Measurements from ENCODE around the gene OR8B8. TPM values are rescaled to one million over a fixed set of nuclear protein-coding genes. Genes with fewer than 3 reads are reported as not detected.
"Not testable (repeated sequence)": the region's sequence is repeated elsewhere in the genome, so short reads cannot be mapped to it uniquely, and the experiment has no call there.

The OR8B8 gene, protein sequence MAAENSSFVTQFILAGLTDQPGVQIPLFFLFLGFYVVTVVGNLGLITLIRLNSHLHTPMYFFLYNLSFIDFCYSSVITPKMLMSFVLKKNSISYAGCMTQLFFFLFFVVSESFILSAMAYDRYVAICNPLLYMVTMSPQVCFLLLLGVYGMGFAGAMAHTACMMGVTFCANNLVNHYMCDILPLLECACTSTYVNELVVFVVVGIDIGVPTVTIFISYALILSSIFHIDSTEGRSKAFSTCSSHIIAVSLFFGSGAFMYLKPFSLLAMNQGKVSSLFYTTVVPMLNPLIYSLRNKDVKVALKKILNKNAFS
- total RNA-seq: not detected

DNA sequence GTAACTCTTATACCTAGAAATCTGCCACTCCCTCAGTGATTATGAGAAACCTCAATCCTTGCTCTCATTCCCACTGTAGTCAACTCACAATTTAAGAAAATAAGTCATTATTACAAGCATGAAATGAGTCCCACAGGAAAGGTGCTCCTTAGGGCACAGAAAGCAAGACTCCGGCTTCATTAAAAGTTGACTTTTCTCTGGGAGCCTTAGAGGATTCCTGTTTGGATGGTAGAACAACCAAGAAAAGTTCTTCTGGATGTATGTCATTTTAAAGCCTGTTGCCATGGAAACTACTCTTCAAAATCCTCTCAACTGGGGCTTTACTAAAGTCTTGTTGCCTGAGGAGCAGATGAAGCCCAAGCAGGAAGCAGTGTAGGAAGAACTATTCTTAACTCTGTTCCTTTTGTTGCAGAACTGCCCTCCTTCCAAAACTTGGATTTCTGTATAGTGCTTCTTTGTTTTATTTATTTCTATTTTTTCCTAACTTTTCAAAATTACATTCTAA lies at the start of gene OR8B8:
OR8B8 (minus strand) TSS at position 51 of the 505 bp plus-strand sequence. CDS start 4,611 bp downstream, outside the sequence.
- DNase-seq: no peak

DNA sequence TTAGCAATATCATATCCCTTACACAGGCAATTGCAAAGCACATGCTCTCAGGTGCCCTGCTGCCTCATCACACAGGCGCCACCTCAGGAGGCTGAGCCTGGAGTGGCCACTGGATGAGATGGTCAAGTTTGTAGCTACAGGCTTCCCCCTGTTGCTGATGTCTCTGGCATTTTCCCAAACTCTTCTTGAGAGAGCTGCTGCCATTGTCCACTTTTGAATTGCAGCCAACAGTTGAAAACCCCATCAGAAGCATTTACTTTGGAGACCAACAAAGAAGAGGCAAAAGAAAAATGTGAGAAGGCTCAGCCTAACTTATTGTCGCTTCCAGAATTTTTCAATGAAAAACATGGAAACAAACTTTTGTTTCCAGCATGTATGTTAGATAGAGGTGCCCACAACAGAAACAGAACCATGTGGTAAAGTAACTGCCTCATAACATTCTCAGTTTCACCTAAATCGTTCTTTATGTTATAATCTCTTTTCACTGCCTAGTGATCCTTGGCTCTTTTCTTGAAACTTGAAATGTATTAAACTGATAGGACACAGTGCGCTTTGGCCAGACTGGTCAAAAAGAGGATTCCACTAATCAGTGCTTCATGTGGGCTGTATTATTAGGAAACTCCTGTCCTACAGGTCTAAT lies 47.6 kb upstream of the OR8B8 start:
- DNase-seq: peak; percentile 4

DNA sequence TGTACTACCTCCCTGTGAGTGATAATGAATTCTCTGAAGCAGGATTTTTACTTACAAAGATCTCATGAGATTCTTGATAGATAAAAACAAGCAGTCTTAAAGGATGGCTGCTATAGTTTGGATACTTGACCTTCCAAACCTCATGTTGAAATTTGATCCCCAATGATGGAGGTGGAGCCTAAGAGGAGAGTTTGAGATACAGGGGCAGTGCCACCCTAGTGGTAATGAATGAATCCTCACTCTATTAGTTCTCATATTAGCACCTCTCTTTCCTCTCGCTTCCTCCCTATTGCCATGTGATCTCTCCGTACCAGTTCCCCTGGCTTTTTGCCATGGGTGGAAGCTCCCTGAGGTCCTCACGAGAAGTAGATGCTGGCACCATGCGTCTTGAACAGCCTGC lies 37.9 kb upstream of the OR8B8 start:
- no peak for DNase-seq

DNA sequence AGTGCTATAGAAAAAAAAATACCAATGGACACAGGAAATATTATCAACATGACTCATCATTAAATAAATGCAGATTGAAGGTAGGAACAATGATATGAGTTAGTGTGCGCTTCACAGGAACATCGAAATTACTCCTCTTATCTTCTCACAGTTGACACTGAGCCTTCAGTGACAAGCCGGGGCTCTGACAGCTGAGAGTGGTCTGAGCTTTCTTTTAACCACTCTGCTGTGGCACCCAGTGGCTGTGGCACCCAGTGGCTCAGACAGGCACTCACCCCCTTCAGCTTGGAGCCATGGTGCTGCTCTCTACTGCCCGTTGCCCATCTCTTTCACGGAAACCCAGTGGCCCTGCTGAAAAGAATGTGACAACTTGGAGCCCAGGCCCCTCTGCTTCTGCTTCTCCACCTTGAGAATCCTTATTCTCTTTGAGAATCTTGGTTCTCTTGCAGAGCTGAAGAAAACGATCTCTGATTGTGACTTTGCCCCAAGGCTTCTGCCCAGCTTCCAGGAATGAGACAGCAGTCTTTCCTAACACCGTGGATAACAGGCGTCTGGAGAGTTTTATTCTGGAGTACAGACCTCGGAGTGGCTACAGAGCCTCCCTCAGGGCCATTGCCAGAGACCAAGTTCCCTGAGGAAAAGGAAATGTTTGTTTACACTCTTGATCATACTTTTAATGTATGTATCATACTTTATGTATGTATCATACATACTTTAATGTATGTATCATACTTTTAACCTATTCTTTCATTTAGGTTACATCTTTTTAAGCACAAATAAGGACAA lies 37.1 kb upstream of the OR8B8 start:
- no peak for DNase-seq

DNA sequence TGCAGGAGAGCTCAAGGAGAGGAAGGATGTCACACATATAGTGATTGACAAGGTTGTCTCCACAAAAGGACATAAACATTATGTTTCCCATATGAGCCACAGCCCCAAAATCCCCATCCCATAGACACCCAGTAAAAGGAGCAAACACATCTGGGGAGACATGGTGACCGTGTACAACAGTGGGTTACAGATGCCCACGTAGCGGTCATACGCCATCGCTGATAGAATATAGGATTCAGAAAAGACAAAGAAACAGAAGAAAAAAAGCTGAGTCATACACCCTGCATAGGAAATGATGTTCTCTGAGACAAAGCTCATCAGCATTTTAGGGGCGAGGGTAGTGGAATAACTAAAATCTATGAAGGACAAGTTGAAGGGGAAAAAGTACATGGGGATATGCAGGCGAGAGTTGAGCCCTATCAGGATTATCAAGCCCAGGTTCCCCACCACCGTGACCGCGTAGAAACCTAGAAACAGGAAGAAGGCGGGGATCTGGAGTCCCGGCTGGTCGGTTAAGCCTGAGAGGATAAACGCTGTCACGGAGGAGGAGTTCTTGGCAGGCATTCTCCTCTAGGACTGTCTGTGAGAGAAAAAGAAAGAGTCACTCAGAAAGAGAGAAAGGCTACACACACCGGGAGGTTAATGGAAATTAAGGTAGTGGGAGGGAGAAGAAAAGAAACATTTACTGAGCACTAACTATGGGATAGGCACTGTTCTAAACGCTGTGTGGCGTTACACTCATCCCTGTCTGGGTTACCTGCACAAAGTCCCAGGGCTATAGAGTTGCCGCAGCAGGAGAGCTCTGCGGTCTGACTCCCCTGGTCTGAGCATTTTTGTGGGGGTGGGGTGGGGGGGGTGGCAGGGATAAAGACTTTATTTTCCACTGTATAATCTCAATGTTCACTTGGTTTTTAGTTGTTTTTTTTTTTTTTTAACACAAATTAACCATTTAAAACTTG lies 36.1 kb upstream of the OR8B8 start:
- DNase-seq: peak; percentile 60

DNA sequence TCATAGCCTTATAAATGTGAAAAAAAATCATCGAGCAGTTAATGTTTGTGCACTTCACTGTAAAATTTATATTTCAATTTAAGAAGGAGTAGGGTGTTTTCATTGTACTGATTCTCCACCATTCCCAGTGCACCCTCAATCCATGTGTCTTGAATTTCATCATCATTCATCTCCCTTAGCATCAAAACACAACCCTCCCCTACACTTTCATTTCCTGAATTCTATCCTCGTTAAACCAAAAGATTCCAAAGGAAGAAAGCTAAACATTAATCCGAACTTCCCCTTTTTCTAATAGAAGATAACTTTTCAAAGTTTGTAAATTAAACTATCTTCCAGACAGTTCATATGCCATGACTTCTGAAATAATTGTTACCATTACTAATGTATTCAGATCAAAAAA lies 34.1 kb upstream of the OR8B8 start:
- DNase-seq: no peak

DNA sequence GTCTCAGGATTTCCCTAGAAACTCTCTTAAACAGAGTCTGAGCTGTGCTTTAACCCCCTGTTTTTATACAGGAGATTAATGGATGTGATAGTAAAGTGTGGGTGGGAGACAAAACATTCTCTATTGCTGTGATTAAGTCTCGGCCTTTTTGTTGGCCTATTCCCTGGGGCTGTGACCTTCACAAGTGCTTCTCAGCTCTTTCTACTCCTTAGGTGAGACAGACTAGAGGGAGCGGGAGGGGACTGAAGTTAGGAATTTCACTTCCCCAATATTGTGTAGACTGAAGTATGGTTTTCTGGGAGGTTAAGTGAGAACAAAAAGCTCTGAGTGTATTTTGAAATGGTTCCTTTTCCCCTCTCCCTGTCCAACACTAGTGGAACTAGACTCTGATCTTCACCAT lies 29.8 kb upstream of the OR8B8 start:
- DNase-seq: no peak

DNA sequence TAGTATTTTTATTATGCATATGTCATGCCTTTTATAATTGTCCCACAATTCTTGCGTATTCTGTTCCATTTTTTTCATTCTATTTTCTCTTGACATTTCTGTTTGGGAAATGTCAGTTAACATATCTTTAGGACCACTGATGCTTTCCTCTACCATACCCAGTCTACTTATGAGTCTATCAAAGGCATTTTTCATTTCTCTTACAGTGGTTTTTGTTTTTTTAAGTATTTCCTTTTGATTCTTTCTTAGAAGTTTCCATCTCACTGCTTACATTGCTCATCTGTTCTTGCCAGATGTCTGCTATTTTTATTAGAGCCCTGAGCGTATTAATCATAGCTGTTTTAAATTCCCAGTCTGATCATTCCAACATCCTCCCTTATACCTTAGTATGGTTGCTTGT lies 29.3 kb upstream of the OR8B8 start:
- no peak for DNase-seq

DNA sequence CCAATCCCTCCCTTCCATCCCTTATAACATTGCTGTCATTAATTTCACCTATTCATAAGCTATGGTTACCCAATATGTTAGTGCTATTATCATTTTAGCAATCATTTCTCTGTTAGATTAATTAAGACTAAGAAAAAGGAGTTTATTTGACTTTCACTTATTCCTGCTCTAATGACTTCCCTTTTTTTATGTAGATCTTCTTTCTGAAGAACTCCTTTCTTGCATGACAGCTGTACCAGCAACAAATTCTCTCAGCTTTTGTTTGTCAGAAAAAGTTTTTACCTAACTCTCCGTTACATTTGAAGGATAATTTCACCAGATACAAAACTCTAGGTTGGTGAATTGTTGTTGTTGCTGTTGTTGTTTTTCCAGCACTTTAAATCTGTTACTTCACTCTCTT lies 28.6 kb upstream of the OR8B8 start:
- DNase-seq: no peak

DNA sequence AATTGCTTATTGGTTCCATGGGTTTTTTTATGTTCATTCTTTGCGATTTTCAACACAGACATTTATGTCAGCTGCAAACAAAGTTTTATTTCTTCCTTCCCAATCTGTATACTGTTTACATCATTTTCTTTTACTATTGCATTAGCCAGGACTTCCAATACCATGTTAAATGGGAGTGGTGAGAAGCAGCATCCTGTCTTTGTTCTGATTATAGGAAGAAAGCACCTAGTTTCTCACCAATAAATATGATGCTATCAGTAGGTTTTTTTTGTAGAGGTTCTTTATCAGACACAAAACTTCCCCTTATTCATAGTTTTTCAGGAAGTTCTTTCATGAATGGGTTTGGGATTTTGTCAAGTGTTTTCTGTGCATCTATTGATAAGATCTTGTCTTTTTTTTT lies 28.0 kb upstream of the OR8B8 start:
- DNase-seq: no peak

DNA sequence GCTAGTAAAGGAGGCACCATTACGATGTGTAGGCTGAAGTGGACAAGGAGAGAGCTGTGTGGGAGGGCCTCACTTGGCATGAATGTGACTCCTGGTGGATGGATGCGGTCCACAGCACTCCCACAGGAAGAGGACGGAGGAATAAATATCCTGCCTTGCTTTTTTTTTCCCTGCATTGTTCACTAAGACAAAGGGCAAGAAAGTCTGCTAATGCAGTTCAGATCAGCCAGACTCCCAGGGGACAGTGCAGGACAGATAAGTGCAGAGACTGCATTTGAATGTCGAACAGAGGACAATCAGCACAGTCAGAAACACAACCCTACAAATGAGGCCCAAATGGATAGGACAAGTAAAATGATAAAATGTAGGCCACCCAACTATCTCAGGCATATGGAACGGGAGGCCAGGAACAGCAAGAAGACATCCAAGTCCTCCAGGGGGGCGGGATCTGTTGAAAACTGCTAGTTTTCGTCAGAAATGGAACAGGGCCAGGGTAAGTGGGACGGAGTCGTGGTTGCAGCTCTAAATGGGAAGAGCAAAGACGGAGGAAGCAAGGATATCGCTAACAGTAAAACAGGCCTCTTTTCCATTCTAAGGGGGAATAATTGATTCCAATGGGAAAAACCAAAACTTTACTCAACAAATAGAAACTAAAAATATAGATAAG lies 25.2 kb upstream of the OR8B8 start:
- no peak for DNase-seq

DNA sequence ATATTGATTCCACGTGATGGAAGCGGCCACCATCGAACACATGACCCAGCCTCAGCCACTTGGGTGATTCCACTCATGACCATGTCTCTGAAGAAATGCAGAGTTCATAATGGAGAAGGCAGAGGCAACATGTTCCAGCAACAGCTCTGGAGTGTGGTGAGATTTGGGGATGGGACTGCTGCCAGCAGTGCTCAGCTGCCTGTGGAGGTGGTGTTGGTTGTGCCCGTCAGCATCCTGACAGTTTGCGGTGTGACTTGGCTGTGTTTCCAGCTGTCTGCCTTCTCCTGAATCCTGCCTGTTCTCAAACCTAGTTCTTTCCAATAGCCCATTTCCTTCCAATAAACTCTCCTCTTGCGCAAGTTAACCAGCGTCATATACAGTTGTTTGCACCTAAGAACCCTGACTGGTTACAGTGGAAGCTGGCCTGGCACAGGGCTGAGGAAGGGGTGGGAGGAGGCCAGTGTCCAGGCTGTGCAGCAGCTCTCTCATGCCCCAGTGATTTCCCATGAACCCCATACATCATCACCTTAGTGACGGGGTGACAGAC lies 22.0 kb upstream of the OR8B8 start:
- DNase-seq: no peak

DNA sequence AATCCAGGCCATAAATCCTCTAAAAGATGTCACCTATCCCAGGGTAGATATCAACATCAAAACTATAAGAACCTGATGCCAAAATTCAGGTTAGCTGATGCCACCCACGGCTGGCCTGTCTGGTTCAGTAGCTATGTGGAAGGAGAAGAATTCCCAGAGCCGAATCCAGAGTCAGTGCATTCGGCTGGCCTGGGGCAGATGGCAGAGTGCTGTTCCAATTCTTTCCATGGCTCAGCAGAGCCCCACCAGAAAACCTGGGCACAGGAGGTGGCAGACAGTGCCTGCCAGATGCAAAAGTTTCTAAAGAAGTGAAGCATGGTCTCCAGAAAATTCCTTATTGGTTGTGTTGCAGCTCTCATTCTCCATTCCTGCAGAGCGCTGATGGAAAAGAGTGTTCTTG lies 19.9 kb upstream of the OR8B8 start:
- DNase-seq: no peak

DNA sequence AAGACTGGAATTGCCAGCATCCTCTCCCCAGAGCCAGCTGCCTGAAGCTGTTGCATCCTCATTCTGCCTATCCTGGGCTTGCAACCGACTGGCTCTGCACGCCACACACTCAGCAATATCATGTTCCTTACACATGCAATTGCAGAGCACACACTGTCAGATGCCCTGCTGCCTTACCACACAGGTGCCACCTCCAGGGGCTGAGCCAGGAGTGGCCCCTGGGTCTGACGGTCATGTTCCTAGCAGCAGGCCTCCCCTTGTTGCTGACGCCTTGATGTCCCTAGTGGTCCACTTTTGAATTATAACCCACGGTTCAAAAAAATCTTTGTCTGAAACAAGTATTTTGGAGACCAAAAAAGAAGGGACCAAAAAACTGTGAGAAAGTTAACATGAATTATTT lies 18.5 kb upstream of the OR8B8 start:
- DNase-seq: no peak

DNA sequence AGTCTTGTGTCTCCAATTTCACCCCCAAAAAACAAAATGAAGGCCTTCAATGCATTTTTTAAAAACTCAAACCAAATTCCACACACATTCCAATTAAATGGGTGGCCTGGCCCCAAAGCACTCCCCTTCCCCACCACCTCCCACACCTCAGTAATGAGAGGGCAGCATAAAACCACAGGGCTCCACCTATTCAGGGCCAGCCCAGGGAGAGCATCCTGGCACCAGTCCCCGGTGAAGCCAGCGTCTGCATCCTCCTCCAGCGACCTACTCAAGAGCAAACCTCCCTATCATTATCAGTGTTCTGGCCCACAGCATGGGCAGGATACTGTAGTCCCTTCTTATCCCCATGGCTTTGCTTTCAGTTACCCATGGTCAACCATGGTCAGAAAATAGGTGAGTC lies 17.8 kb upstream of the OR8B8 start:
- no peak for DNase-seq

DNA sequence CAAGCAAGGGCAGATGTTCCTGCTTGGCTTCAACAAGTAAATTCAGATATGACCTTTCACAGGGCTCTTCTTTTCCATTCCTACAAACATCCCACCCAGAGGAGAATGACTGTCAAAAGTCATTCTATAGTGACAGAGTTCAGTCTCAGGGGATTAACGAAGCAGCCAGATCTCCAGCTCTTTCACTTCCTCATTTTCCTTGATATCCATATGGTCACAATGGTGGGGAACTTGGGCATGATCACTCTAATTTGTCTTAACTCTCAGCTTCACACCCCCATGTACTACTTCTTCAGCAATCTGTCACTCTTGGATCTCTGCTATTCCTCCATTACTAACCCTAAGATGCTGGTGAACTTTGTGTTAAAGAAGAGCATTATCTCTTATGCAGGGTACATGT lies 15.0 kb upstream of the OR8B8 start:
- DNase-seq: no peak

DNA sequence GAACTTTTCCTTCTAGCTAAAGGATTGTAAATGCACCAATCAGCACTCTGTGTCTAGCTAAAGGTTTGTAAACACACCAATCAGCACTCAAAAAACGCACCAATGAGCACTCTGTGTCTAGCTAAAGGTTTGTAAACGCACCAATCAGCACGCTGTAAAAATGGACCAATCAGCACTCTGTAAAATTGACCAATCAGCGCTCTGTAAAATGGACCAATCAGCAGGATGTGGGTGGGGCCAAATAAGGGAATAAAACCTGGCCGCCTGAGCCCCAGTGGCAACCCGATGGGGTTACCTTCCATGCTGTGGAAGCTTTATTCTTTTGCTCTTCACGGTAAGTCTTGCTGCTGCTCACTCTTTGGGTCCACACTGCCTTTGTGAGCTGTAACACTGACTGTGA lies 13.9 kb upstream of the OR8B8 start:
- DNase-seq: not testable (repeated sequence)

DNA sequence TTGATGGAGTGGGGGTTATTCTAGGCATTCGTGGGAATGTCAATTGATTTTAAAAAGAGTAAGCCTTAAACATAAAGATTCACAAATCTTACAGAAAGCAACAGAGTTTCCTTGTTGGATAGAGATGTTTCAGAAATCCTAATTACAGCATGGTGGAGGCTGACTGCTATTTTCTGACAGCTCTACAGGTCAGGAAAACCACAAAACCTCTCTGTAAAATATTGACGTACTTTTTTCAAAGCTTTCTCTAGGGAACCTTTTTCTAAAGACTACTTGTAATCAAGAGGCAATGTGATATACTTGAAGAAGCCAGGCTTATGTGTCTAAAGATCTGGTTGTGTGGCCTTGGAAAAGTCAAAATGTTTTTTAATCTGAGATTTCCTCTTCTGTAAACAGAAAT lies 9.1 kb upstream of the OR8B8 start:
- DNase-seq: no peak

DNA sequence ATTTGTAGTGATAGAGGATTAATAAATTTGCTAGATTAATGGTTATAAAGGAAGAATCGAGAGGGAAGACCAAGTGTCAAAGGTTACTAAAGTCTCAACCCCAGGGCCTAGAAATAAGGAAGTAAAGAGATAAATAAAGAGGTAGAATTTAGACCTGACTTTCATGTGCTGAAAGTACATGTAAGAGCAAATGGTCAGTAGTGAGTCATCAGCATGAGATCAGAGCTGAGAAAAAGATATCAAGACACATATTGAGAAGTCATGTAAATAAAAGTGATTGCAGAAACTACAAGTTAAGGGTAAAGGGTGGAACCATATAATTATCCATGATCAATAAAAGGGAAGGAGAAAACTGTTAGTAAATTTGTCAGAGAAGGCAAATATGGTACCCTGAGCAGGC lies 1.4 kb upstream of the OR8B8 start:
- DNase-seq: no peak

DNA sequence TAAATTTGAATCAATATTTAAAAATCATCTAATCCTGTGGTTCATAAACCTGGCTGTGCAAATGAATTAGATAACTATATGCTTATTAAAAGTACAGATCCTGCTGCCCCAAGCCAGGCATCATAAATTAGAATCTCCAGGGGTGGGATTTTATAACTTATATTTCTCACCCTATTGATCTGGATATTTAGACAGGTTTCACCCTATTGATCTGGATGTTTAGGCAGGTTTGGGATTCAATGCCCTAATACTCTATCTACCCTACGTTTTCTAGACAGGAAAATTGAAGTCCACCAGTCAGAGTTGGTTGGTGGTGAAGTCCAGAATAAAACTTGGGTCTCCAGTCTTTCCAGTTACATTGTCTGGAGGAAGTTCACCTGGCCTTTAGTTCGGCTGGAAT lies 2.6 kb downstream of the OR8B8 start:
- no peak for DNase-seq

DNA sequence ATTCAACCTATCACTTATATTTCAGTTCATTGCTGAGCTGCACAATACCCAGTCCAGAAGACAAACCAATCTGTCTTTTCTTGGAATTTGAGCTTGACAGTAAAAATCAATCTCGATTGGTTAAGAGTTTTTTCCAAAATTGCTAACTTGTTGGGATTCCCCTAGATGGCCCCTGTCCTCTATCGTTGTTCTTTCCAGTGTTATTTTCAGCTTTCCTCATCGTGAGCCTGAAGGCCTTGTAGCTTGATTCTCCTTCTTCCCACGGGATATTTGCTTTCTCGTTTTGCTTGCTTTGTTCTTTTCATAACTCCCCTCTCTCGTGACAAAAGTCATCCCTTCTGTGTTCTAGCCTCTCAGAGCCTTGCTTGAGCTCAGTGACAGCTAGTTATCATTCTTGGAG lies 3.1 kb downstream of the OR8B8 start:
- no peak for DNase-seq
